GM12878 (cell line): ENCODE measurements around the gene TUFM. TPM values are rescaled to one million over a fixed set of nuclear protein-coding genes. Genes with fewer than 3 reads are reported as not detected.
A peak's percentile ranks its signal among the peaks of the same experiment; 100 is the strongest.

ENCODE experiments used
- CHD1 ChIP-seq: IDR thresholded peaks from 2 replicates; pipeline ENCODE4 v1.6.1; 2012; ENCODE audit warnings: low read depth, low read length, improper control_type of control experiment
- CHD4 ChIP-seq: fragments of 200-600 bp; sonication (generic); IDR thresholded peaks from 2 replicates; pipeline ENCODE4 v1.6.1; 2016; ENCODE audit warnings: mild to moderate bottlenecking
- E2F4 ChIP-seq: IDR thresholded peaks from 2 replicates; pipeline ENCODE4 v1.6.1; 2012; ENCODE audit warnings: low read depth, low read length, improper control_type of control experiment
- GABPA ChIP-seq: IDR thresholded peaks from 2 replicates; pipeline ENCODE4 v1.6.1; 2014; ENCODE audit warnings: antibody characterized with exemption, low read depth, mild to moderate bottlenecking, inconsistent platforms
- HSF1 ChIP-seq: fragments of 150-350 bp; IDR thresholded peaks from 2 replicates; pipeline ENCODE4 v1.6.1; 2014; ENCODE audit warnings: mild to moderate bottlenecking, low read depth, low read length
- IKZF1 ChIP-seq: fragments of 450-650 bp; conservative IDR thresholded peaks from 2 replicates; pipeline ENCODE4 v1.6.1; 2017; ENCODE audit warnings: antibody characterized with exemption, mild to moderate bottlenecking
- IKZF2 ChIP-seq, 2 experiments: fragments of 450-650 bp; IDR thresholded peaks; 2 replicates each; pipeline ENCODE4 v1.6.1; 2017; ENCODE audit warnings: mild to moderate bottlenecking in 2 of 2, moderate library complexity in 2 of 2
- LARP7 ChIP-seq: fragments of 450-650 bp; IDR thresholded peaks from 2 replicates; pipeline ENCODE4 v1.6.1; 2017; ENCODE audit warnings: mild to moderate bottlenecking
- MLLT1 ChIP-seq: fragments of 450-650 bp; IDR thresholded peaks from 2 replicates; pipeline ENCODE4 v1.6.1; 2016; ENCODE audit warnings: mild to moderate bottlenecking
- PKNOX1 ChIP-seq: fragments of 450-650 bp; IDR thresholded peaks from 2 replicates; pipeline ENCODE4 v1.6.1; 2016; ENCODE audit warnings: mild to moderate bottlenecking
- RAD51 ChIP-seq: fragments of 450-650 bp; IDR thresholded peaks from 2 replicates; pipeline ENCODE4 v1.6.1; 2016; ENCODE audit warnings: moderate library complexity, mild to moderate bottlenecking, inconsistent platforms
- SPI1 ChIP-seq: IDR thresholded peaks from 2 replicates; pipeline ENCODE4 v1.6.1; 2011; ENCODE audit warnings: low read depth, mild to moderate bottlenecking, low read length, moderate library complexity, borderline replicate concordance; ENCODE audit not compliant: insufficient read depth
- SRF ChIP-seq, 2 experiments: IDR thresholded peaks; 2 replicates each; pipeline ENCODE4 v1.6.1; 2011; ENCODE audit warnings: low read depth in 2 of 2, low read length in 2 of 2, mild to moderate bottlenecking in 1 of 2, moderate library complexity in 1 of 2
- ZBTB11 ChIP-seq: fragments of 450-650 bp; formaldehyde crosslinking; IDR thresholded peaks from 2 replicates; pipeline ENCODE4 v1.5.0; 2022; ENCODE audit warnings: mild to moderate bottlenecking, missing genetic modification characterization
- ZBTB40 ChIP-seq: fragments of 450-650 bp; IDR thresholded peaks from 2 replicates; pipeline ENCODE4 v1.6.1; 2016; ENCODE audit warnings: mild to moderate bottlenecking, moderate library complexity, borderline replicate concordance
- polyA plus RNA-seq, 11 experiments: library from polyadenylated mRNA; depleted of rRNA in 4 of 11; unstranded in 6 of 11; stranded (reverse) in 5 of 11; fragments of >200 nt; fragmentation: Nextera tagmentation in 4 of 11; fragmentation: Illumina TruSeq in 1 of 11; extraction: Ambion mirVana in 4 of 11; extraction: Trizol in 1 of 11; gene quantifications; 1 replicate in 1 of 11; 2 replicates in 10 of 11; pipeline versions ENCODE4 v1.2.1 to v1.2.3, GENCODE V29; 2011 to 2016; ENCODE audit warnings: inconsistent platforms in 2 of 11, missing spikeins in 2 of 11, low read depth in 1 of 11
- total RNA-seq, 4 experiments: library from RNA; depleted of rRNA in 3 of 4; stranded (reverse); fragments of >200 nt in 3 of 4; fragmentation: Illumina TruSeq in 1 of 4; extraction: Trizol in 1 of 4; gene quantifications; 2 replicates each; pipeline versions ENCODE4 v1.2.1 to v1.2.3, GENCODE V29; 2013 to 2021

The TUFM gene
- total and polyA plus RNA-seq, 10 of the 15 experiments (the other 5 are each of a cell fraction or from before 2014, with no cell fraction given): 23.4 to 354 (median 182) TPM

- TF ChIP-seq ZBTB40: no peak
- no peak for TF ChIP-seq MLLT1
- no peak for TF ChIP-seq CHD4
- TF ChIP-seq HSF1: no peak
- TF ChIP-seq RAD51: no peak
- TF ChIP-seq GABPA: no peak
- TF ChIP-seq ZBTB11 (CRISPR knock-in tag): no peak
- TF ChIP-seq E2F4: no peak
- no peak; the same call in 1 of the 2 replicates for TF ChIP-seq IKZF1
- TF ChIP-seq SRF (IDR thresholded peaks at IDR 0.05; ENCODE audit: low read depth in 2 of 2, low read length in 2 of 2): no peak
- no peak for TF ChIP-seq IKZF2 (IDR thresholded peaks at IDR 0.05)
- no peak for TF ChIP-seq PKNOX1
- TF ChIP-seq CHD1: no peak
- TF ChIP-seq LARP7: peak; percentile 95
- TF ChIP-seq SPI1: no peak
Observed at GRCh38 chr16:28823291-28823872, 22.8 kb downstream of the TUFM start (continued).
